GM04503 (cell line): ENCODE results near the gene IRF2BPL.

Experiments
- DNase-seq: peaks from one replicate; pipeline ENCODE4 v3.0.0-alpha.2; 2012; ENCODE audit warnings: low read depth

IRF2BPL gene

GRCh38 chr14:77009014-77009413 lies 19.5 kb downstream of the IRF2BPL start:
- DNase-seq = no peak

- DNase-seq = no peak
Observed at GRCh38 chr14:77008541-77008940, 20.0 kb downstream of the IRF2BPL start.

DNA sequence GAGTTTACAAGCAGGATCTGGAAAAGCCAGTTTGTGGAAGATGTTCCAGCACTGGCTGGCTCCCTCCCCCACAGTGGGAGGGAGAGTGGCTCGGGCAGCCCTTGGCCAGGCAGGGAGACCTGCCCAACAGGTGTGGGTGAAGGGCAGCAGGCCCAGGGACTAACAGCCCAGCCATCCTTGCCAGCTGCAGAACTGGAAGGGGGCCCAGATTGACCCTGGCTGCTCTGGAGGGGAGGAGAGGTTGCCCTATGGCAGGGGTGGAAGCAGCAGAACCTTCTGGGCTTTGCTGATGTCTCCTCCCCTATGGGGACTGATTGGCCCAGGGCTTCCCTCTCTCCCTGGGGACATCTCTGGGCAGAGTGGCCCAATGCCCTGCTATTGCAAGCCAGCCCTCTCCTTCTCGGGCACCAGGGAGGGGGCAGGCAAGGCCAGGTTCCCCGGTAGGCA lies 20.5 kb downstream of the IRF2BPL start:
- no peak for DNase-seq

- DNase-seq = no peak
Observed at GRCh38 chr14:77007183-77007974, 21.1 kb downstream of the IRF2BPL start.

- DNase-seq = no peak
Observed at GRCh38 chr14:77006132-77006531, 22.4 kb downstream of the IRF2BPL start.

- no peak for DNase-seq
Observed at GRCh38 chr14:77005559-77005958, 22.9 kb downstream of the IRF2BPL start.

DNA sequence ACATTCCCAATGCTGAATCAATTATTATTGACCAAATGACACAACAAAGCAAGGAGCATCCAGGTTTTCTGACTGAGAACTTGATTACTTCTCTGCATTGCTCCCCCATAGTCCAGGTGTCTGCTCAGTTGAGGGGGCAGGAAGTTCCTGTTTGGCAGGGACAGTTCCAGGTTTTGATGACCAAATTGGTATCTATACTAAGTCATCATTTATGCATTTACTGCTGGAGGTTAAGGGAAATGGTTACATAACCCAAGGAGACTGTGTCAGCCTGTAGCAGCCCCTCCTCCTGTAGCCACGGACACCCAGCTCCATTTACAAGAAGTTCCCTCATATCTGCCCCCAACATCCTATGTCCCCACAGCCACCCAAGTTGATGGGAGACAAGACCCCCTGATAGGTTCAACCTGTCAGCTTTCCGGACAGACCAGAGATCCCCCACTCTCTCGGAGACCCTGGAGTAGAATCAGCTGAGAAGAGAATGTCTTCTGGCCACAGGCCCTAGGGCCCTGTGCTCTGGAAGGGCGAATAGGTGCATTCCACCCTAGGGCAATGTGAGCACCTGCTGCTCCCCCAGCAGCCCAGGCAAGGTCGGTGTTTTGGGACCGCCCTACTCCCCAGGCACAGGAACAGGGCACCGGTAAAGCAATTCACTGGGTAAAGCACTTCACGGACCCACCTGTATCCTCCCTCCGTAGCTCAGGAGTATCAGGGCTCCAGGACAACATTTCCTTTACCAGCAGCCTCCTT lies 23.6 kb downstream of the IRF2BPL start:
- no peak for DNase-seq

- DNase-seq = no peak
Observed at GRCh38 chr14:77003960-77004710, 24.4 kb downstream of the IRF2BPL start.

DNA sequence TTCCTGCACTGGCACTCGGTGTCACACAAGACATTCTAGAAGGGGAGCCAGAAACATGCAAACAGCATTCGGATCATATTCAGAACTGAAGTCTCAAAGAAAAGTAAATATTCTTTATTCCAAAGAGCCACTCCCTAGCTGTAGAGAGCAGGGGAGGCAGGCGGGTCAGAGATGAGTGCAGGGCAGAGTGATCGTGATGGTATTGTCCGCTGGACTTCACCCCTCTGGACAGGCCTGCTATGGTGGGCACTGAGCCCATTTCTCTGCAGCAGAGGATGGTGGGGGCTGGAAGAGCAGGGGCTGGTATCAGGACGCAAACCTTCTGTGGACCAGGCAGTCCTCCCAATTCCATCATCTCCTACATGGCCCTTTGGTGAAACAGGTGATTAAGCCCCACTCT lies 25.6 kb downstream of the IRF2BPL start:
- DNase-seq = no peak

DNA sequence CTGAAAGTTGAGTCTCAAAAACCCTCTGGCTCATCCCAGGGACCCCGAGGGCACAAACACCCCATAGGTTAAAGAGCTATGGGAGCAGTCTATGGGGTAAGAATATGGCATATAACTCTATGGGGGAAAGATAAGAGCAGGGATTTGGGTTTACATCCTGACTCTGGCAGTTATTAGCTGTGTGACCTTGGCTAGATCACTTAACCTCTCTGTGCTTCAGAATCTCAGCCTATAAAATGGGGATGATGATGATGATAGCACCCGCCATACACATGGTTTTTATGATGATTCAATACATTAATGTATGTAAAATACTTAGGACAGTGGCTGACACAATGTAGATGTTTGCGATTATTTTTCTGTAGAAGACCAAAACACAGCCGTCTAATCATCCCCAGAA lies 26.2 kb downstream of the IRF2BPL start:
- DNase-seq = no peak

DNA sequence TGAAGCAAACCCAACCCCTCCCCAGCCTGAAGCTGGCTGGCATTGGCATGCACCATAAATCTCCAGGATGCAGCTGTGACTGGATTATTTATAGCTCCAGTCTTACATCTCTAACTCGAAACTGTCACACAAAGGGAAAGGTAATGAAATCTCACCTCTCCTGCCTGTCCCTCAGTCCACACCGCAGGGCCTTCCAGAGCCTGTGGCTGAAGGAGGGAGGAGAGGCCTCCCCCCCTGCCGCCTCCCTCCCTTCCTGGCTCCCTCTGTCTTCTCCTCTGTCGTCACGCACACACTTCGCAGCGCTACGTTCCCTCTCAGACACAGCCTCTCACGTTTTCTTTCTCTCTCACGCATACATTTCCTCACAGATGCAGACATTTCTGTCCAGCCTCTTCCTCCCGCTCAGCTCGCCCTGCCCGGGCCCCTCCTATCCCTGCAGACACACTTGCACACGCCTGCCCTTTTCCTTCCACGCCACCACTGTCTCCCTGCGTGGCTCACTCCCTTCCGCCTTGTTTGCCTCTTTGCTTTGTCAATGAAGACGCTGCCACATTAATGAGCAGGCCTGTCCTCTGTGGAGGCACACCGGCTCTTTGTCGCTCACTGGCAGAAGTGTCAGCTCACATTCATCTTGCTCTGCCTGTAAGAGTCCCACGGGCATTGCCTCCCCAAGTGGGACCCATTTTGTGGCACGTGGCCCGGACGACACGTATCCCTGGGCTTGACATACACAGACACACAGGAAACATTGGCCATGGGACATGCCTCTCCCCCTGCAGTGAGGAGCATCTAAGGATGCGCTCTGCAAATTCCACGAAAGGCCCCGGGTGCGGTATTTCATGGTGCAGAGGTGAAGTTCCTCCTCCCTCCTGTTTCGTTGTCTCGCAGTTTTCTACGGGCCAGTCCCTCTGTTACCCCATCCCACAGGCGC lies 27.9 kb downstream of the IRF2BPL start:
- no peak for DNase-seq

GRCh38 chr14:76998910-76999309 lies 29.6 kb downstream of the IRF2BPL start:
- no peak for DNase-seq

- no peak for DNase-seq
Observed at GRCh38 chr14:76997257-76997970, 31.1 kb downstream of the IRF2BPL start.

DNA sequence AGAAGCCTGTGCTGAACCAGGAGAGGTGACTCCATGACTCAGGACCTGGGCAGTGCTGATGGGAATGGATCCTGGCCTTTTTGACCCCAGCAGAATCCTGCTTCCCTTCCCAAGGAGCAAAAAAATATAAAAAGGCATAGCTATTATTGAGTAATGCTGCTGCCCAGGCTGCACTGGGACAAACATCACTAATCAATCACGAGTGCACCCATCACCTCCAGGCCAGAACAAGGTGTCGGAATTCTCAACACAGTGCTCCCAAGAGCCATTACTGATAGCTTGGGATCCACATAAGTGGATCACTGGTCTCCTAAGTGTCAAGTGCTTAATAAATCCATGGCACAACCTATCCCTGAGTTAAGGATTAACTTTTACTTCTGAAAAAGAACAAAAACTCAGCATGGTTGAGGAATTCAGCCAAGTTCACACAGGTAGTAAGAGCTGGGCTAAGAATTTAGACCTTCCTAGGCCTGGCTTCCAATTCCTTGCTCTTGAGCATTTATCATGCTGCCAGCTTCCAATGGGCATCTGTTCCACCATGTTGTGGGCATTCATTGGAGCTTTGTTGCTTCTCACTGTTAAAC lies 31.9 kb downstream of the IRF2BPL start:
- DNase-seq = no peak

DNA sequence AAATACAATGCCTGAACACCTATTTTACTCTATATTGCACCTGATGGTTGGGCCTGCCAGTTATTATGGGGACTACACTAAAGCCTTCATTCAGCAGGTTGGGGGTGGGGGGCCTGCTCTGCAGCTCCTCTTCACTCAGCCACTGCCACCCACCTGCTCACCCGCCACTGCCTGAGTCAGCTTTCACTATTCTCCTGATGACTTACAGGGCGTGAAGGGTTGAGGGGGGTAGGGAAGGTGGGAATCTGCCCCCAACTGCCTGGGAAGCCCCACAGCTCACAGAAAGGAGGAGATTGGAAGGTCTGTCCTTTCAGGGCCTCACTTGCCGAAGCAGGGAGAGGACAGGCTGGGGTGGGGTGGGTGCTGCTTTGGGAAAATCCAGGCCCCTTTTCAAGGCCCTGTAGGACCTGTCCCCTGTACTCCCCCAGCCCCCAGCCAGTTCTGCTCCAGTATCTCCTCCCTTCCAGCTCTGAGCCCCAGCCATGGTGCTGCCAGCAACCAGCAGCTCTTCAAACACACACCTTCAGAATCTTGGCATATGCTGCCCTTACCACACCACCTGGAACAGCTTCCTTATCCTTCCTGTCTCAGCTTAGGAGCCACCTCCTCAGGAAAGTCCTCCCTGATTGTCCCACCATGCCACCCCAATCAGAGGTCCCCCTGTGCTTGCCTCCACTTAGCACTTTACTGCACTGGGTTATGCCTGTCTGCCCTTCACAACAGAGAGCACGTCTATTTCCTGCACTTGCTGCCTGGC lies 33.1 kb downstream of the IRF2BPL start:
- DNase-seq = no peak

- no peak for DNase-seq
Observed at GRCh38 chr14:76993752-76994151, 34.8 kb downstream of the IRF2BPL start.

DNA sequence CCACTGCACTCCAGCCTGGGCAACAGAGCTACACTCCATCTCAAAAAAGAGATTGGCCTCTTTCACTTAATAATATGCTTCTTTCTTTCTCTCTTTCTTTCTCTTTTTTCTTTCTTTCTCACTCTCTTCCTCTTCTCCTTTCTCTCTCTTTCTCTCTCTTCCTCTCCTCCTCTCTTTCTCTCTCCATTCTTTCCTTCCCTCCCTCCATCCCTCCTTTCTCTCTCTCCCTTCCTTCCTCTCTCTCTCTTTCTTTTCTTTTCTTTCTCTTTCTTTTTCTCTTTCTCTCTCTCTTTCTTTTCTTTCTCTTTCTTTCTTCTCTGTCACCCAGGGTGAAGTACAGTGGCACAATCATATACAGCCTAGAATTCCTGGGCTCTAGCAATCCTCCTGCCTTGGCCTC lies 38.4 kb downstream of the IRF2BPL start:
- no peak for DNase-seq

DNA sequence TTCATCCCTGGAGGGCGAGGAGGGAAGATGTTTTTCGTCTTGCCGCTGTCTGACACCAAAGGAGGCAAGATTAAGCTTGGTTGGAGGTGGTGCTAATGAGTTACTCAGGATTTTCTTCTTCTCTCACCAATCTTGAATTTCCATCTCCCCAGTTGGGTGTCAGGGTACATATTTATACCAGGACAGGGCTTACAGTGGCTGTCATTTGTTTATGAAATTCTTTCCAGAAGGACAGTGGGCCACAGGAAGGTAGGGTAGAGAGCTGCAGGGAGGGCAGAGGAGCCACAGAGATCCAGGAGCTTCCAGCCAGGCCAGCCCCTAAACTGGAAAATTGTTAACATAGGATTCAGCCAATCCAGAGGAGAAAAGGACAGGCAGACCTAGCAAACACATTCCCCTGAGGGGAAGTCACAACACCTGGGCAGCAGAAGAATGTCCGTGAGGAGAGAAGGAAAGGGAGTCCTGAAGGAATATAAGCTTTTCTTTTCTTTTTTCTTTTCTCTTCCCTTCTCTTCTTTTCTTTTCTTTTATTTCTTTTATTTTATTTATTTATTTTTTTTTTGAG lies 40.5 kb downstream of the IRF2BPL start:
- no peak for DNase-seq

DNA sequence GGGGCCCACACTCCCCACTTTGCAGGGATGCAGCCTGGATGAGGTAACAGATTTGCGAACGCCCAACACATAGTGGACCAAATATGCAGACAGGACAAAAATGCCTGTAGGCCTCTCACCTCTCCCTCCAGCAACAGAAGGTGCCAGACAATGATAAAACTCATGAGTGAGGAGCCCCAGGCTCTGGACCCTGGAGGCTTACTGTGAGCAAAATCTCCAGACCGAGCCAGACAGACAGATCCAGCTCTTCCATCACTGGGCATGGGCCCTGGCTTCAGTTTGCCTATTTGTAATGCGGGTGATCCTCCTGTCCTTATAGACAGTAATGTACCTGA lies 42.3 kb downstream of the IRF2BPL start:
- DNase-seq = no peak
